PC-3 (cell line): ENCODE measurements around the gene CRIM1. TPM values are rescaled to one million over a fixed set of nuclear protein-coding genes. Genes with fewer than 3 reads are reported as not detected.
A peak's percentile ranks its signal among the peaks of the same experiment; 100 is the strongest.

Experiments
- ATAC-seq: fragments of 200-7000 bp; cut with Tn5 transposase; 2 replicates; pipeline ENCODE4 v1.9.1; 2020; ENCODE audit warnings: mild to moderate bottlenecking, moderate library complexity
- BruUV-seq: library from RNA; stranded (reverse); fragments of 400-500 nt; replicated peaks from 2 replicates; lab custom pipeline; 2021; lab: Mats Ljungman, UMichigan
- CTCF ChIA-PET: fragments of 300-600 bp; sonication (Branson Sonifier 250); formaldehyde crosslinking; loops from one replicate; lab custom pipeline; 2022; ENCODE audit warnings: antibody characterized with exemption; lab: Charles Lee
- POLR2A ChIA-PET: fragments of 300-600 bp; sonication (Branson Sonifier 250); formaldehyde crosslinking; loops from one replicate; lab custom pipeline; 2022; ENCODE audit warnings: antibody characterized with exemption; ENCODE audit not compliant: unreplicated experiment; lab: Charles Lee
- DNase-seq: peaks from one replicate; pipeline ENCODE4 v3.0.0-alpha.2; 2015
- H2AFZ ChIP-seq: fragments of 300-600 bp; sonication (generic); 2 replicates; pipeline ENCODE4 v1.6.0; 2016; ENCODE audit warnings: antibody characterized with exemption, low read length
- H3F3A ChIP-seq: fragments of 300-600 bp; sonication (generic); one replicate; pipeline ENCODE4 v1.6.0; 2017; ENCODE audit warnings: antibody characterized with exemption, low read length, control low read depth, mild to moderate bottlenecking; ENCODE audit not compliant: unreplicated experiment
- H3K27ac ChIP-seq: fragments of 300-600 bp; sonication (generic); 2 replicates; pipeline ENCODE4 v1.5.1; 2016; ENCODE audit warnings: mild to moderate bottlenecking, low read length
- H3K27me3 ChIP-seq: fragments of 300-600 bp; sonication (generic); 2 replicates; pipeline ENCODE4 v1.6.1; 2016; ENCODE audit warnings: low read length, mixed read lengths
- H3K36me3 ChIP-seq: fragments of 300-600 bp; sonication (generic); 2 replicates; pipeline ENCODE4 v1.6.1; 2016; ENCODE audit warnings: low read depth, mixed run types, low read length, mixed read lengths
- H3K4me1 ChIP-seq: fragments of 300-600 bp; sonication (generic); 2 replicates; pipeline ENCODE4 v1.5.1; 2016; ENCODE audit warnings: low read length; ENCODE audit not compliant: insufficient read depth
- H3K4me2 ChIP-seq: fragments of 300-600 bp; sonication (generic); 2 replicates; pipeline ENCODE4 v1.6.0; 2016; ENCODE audit warnings: low read length
- H3K4me3 ChIP-seq: fragments of 300-600 bp; sonication (generic); 2 replicates; pipeline ENCODE4 v1.5.1; 2016; ENCODE audit warnings: mild to moderate bottlenecking, low read length, mixed read lengths
- H3K79me2 ChIP-seq: fragments of 300-600 bp; sonication (generic); 2 replicates; pipeline ENCODE4 v1.6.1; 2017; ENCODE audit warnings: low read length, mixed read lengths
- H3K9ac ChIP-seq: fragments of 300-600 bp; sonication (generic); 2 replicates; pipeline ENCODE4 v1.6.0; 2016; ENCODE audit warnings: mild to moderate bottlenecking, low read length
- H3K9me2 ChIP-seq: fragments of 300-600 bp; sonication (generic); replicated peaks from 2 replicates; pipeline ENCODE4 v1.6.1; 2016; ENCODE audit warnings: mixed run types, low read length, mixed read lengths
- H3K9me3 ChIP-seq: fragments of 300-600 bp; sonication (generic); 2 replicates; pipeline ENCODE4 v1.6.1; 2016; ENCODE audit warnings: low read length, mixed read lengths
- H4K20me1 ChIP-seq: fragments of 300-600 bp; sonication (generic); 2 replicates; pipeline ENCODE4 v1.6.1; 2016; ENCODE audit warnings: low read length, mixed read lengths
- CTCF ChIP-seq: fragments of 300-600 bp; sonication (generic); conservative IDR thresholded peaks from 2 replicates; pipeline ENCODE4 v1.5.1; 2017; ENCODE audit warnings: antibody characterized with exemption, low read depth, mild to moderate bottlenecking, low read length
- EZH2 ChIP-seq: fragments of 300-600 bp; sonication (generic); IDR thresholded peaks from one replicate; pipeline ENCODE4 v1.6.1; 2017; ENCODE audit warnings: antibody characterized with exemption, mild to moderate bottlenecking, low read length; ENCODE audit not compliant: unreplicated experiment
- EZH2phosphoT487 ChIP-seq: fragments of 300-600 bp; sonication (generic); IDR thresholded peaks from 2 replicates; pipeline ENCODE4 v1.6.1; 2018; ENCODE audit warnings: mild to moderate bottlenecking, antibody characterized with exemption, low read length, borderline replicate concordance
- intact Hi-C: fragments of 100-400 bp; cut with micrococcal nuclease; formaldehyde crosslinking; loops from 2 replicates; pipeline ENCODE4 v1.9.0; 2023
- total RNA-seq: library from RNA; depleted of rRNA; stranded (reverse); fragments of >200 nt; gene quantifications from 2 replicates; pipeline ENCODE4 v1.2.3, GENCODE V29; 2014

Gene CRIM1
- total RNA-seq, 1 experiment from 2014 or later = 70.7 TPM

DNA sequence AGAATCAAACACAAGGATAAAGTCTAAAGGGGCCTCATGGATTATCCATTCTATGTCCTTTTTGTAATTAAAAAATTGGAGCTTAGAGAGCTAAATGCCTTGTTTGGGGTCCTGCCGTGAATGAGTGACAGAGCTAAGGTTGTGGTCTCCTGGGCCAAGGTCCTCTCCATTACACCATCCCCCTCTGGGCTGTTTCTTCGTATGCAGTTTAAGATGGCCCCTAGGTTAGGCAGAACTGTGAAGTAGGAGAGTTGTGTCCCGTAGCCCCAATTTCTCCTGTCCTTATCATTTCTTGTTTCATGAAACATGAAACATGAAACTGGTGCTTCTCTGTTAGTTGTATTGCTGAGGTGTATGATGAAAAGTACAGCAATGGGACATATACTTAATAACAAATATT, 32.9 kb downstream of the CRIM1 start:
- Histone ChIP-seq H3K27ac (peak overlapping the region; percentile 25), H4K20me1 (peaks cover 5% of the 10 kb centered on the region; the same call in 1 of the 2 replicates), H3F3A (no peaks in the 10 kb centered on the region), H2AFZ (no peak overlapping the region), H3K79me2 (peaks cover 91% of the 10 kb centered on the region), H3K4me1 (peaks cover 32% of the 10 kb centered on the region), H3K27me3 (no peaks in the 10 kb centered on the region), H3K36me3 (peaks cover 4% of the 10 kb centered on the region; the same call in 1 of the 2 replicates), H3K9me2 (no peaks in the 10 kb centered on the region), H3K4me2 (peak overlapping the region; percentile 26), H3K9ac (no peak overlapping the region), H3K9me3 (no peaks in the 10 kb centered on the region), H3K4me3 (no peak overlapping the region)
- intact Hi-C loops = no loop called here
- TF ChIP-seq EZH2 = no peak
- no peak for TF ChIP-seq CTCF
- TF ChIP-seq EZH2phosphoT487 = no peak
- ChIA-PET CTCF (no interaction called here), POLR2A (interaction anchor here (0.6 kb wide), 1 partner anchor 36 kb away, joined by 9 read pairs; no protein-coding TSS in a partner anchor)
- DNase-seq (no peak), ATAC-seq (peak; percentile 25)
- no TSS peak for BruUV-seq

DNA sequence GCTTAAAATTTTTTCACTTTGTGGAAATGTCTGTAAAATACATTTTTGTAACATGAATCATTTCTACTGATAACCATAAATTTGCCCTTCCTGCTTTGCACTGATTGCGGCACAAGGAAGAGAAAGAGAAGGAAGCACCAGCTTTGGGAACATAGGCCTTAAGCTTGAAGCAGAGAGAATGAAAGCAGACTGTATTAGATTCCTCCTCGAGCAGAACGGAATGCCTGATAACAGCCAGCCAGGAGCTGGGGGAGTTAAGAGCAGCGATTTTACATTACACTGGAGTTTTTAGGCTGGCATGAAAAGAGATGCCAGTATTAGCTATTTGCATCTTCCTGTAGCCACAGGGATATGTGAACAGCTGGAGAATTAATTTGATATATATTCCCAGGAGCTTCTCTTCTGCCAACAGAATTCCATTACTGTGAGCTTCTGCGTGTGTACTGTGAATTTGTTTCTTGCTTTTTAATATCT, 33.5 kb downstream of the CRIM1 start:
- Histone ChIP-seq H3K9me3 (no peaks in the 10 kb centered on the region), H3K27me3 (no peaks in the 10 kb centered on the region), H3K4me1 (peaks cover 37% of the 10 kb centered on the region), H3K27ac (peak overlapping the region; percentile 25), H3K79me2 (peaks cover 91% of the 10 kb centered on the region), H3K9ac (no peak overlapping the region), H3K9me2 (no peaks in the 10 kb centered on the region), H3F3A (no peaks in the 10 kb centered on the region), H3K36me3 (peaks cover 4% of the 10 kb centered on the region; the same call in 1 of the 2 replicates), H3K4me3 (no peak overlapping the region), H4K20me1 (peaks cover 5% of the 10 kb centered on the region; the same call in 1 of the 2 replicates), H2AFZ (no peak overlapping the region), H3K4me2 (peak overlapping the region; percentile 26; the same call in 1 of the 2 replicates)
- BruUV-seq = no TSS peak
- ChIA-PET CTCF (no interaction called here), POLR2A (interaction anchor here (0.5 to 0.6 kb wide), 2 partner anchors 37 to 174 kb away, joined by 3 to 9 read pairs; no protein-coding TSS in a partner anchor)
- intact Hi-C loops = no loop called here
- TF ChIP-seq CTCF = no peak
- no peak for TF ChIP-seq EZH2phosphoT487
- TF ChIP-seq EZH2 = no peak
- ATAC-seq = peak; percentile 62
- peak; percentile 45 for DNase-seq

DNA sequence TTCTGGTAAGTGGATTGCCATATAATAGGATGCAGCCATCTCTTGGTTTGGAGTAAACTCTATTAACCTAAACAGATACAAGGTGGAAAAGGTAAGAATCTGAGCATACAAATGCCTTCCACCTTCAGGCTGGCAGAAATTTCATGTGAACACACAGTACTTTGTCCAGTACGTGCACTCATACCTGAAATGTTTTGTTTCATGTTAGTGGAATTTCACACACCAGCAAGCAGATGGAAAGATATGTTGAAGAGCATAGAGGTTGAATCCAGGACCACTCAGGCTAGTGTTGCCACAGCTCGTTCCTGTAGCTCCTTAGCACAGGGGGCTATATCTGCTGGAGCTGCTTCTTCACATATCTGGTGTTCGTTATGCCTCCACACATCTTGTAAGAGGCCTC, 34.0 kb downstream of the CRIM1 start:
- TSS peak; percentile 68 for BruUV-seq
- Histone ChIP-seq H3K9ac (no peak overlapping the region), H3K36me3 (peaks cover 4% of the 10 kb centered on the region; the same call in 1 of the 2 replicates), H2AFZ (no peak overlapping the region), H3K9me3 (no peaks in the 10 kb centered on the region), H3K79me2 (peaks cover 90% of the 10 kb centered on the region), H3K27me3 (no peaks in the 10 kb centered on the region), H4K20me1 (peaks cover 5% of the 10 kb centered on the region; the same call in 1 of the 2 replicates), H3K27ac (no peak overlapping the region; the same call in 1 of the 2 replicates), H3K9me2 (no peaks in the 10 kb centered on the region), H3K4me2 (no peak overlapping the region), H3K4me1 (peaks cover 37% of the 10 kb centered on the region), H3F3A (no peaks in the 10 kb centered on the region), H3K4me3 (no peak overlapping the region)
- ATAC-seq (no peak), DNase-seq (no peak)
- TF ChIP-seq EZH2 (no peak), EZH2phosphoT487 (no peak), CTCF (no peak)
- intact Hi-C loops = no loop called here
- POLR2A ChIA-PET = interaction anchor here (0.5 kb wide), 1 partner anchor 173 kb away, joined by 3 read pairs; no protein-coding TSS in a partner anchor
- CTCF ChIA-PET = no interaction called here
